Stimulated activated CD4-positive, alpha-beta T cell treated with anti-CD3 and anti-CD28 coated beads, Interleukin-15, amount 100 ng/mL, for 1 hour (primary cell): ENCODE data around the gene RTN4.
"Not testable (repeated sequence)": the region's sequence is repeated elsewhere in the genome, so short reads cannot be mapped to it uniquely, and the experiment has no call there.

Experiments used
- DNase-seq, 2 donors: peaks; one replicate each; pipeline ENCODE4 v3.0.0-alpha.2; 2020; ENCODE audit warnings: low read depth in 1 of 2, low spot score in 1 of 2

RTN4 gene, protein sequence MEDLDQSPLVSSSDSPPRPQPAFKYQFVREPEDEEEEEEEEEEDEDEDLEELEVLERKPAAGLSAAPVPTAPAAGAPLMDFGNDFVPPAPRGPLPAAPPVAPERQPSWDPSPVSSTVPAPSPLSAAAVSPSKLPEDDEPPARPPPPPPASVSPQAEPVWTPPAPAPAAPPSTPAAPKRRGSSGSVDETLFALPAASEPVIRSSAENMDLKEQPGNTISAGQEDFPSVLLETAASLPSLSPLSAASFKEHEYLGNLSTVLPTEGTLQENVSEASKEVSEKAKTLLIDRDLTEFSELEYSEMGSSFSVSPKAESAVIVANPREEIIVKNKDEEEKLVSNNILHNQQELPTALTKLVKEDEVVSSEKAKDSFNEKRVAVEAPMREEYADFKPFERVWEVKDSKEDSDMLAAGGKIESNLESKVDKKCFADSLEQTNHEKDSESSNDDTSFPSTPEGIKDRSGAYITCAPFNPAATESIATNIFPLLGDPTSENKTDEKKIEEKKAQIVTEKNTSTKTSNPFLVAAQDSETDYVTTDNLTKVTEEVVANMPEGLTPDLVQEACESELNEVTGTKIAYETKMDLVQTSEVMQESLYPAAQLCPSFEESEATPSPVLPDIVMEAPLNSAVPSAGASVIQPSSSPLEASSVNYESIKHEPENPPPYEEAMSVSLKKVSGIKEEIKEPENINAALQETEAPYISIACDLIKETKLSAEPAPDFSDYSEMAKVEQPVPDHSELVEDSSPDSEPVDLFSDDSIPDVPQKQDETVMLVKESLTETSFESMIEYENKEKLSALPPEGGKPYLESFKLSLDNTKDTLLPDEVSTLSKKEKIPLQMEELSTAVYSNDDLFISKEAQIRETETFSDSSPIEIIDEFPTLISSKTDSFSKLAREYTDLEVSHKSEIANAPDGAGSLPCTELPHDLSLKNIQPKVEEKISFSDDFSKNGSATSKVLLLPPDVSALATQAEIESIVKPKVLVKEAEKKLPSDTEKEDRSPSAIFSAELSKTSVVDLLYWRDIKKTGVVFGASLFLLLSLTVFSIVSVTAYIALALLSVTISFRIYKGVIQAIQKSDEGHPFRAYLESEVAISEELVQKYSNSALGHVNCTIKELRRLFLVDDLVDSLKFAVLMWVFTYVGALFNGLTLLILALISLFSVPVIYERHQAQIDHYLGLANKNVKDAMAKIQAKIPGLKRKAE

DNA sequence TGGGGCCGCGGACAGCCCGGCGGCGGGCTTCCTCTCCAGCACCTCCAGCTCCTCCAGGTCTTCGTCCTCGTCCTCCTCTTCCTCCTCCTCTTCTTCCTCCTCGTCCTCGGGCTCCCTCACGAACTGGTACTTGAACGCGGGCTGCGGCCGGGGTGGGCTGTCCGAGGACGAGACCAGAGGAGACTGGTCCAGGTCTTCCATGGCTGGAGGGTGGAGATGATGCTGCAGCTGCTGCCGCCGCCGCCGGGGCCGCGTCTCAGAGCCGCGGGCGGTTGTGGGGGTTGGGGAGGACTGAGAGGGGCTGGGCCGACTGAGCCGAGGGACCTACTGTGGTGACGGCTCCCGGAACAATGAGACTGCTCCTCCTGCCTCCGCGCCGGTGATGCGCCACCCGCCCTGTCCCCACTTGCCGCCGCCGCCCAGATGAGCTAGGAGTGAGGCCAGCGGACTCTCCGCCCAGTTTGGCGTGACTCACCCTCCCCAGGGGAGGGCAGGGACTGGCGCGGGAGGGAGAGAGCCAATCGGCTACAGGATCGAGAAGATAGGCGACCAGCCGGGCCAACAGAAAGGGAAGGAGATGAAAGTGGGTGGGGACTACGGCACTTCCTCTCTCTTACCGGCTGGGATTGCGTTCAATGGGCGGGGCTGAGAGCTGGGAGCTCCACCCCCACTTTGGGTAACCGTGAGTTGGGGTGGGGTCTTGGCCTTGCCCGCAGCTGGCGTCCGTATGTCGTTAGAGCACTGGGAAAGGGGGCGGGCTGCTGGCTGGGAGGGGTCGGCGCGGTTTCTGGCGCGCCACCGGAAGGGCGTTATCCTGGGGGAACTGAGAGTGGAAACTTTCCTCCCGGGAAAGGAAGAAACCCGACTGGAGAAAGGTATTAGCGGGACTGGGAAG is at the start of gene RTN4:
Gene RTN4, minus strand, starts transcription at position 352 of the 895 bp plus-strand sequence. Its CDS starts 151 bp downstream, at position 201.
- DNase-seq: peak; percentile 95 to 97

DNA sequence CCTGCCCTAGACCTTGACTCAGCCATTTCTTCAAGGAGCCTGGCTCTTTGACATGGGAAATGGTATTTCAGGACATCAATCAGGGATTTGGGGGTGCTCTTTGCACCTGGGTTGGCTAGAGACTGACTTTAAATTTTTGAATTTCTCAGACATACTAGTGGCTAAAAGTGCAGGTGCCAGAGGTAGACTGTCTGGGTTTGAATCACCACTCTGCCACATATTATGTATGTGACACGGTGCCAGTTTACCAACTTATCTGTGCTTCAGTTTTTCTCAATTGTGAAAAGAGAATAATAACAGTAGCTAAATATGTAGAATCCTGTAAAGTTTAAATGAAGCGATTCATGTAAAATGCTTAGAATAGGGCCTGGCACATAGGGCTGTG is 49.2 kb upstream of the RTN4 start:
- no peak for DNase-seq

DNA sequence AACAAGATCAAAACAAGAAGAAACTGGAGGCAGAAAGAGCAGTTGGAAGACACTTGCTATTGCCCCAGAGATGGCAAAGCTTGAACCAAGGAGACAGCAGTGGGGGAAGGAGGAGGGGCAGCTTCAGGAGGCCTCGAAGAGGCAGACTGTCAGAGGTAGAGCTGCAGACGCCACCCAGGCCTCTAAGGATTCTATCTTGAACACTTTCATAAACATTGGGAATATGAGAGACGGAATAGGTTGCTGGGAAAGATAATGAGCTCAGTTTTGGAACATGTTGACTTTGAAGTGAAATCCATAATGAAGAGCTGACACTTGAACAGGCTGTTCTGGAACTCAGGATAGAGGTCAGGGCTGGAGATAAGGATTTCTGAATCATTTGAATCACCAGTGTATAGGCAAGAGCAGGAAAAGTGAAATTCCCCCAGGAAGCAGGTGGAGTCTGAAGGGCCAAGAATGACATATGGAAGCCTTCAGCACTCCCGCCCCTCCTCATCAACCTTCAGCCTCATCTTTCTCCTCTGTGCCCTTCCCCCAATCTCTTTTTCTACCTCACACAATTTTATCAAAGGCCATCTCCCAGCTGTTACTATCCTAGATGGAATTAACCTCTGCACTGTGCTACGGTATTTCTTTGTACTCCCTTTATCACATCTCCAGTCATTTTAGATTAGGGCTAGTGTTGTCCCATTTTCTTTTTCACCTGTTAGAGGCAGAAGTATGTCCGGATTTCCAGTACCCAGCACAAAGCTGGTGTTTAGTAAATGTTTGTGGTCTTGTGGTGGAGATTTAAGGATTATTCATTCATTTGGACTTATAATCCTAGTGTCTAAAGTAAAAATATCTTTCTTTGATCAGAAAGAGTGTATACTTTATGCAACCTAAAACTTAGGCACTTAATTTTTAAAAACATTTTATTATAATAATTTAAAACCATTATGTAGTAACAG is 47.5 kb upstream of the RTN4 start:
- no peak for DNase-seq

DNA sequence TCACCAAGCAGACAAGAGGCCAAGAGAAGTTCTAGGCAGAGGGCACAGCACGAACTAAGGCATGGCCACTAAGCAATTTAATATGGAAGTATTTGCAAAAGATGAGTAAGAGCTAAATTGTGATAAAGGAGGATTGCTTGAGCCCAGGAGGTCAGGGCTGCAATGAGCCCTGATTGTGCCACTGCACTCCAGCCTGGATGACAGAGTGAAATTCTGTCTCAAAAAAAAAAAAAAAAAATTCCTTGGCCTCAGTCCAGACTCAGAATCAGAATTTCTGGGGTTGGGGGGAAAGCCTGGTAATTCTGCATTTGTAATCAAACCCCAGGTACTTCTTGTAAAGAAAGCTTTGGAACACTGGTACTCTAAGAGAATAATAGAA is 46.8 kb upstream of the RTN4 start:
- DNase-seq: no peak

DNA sequence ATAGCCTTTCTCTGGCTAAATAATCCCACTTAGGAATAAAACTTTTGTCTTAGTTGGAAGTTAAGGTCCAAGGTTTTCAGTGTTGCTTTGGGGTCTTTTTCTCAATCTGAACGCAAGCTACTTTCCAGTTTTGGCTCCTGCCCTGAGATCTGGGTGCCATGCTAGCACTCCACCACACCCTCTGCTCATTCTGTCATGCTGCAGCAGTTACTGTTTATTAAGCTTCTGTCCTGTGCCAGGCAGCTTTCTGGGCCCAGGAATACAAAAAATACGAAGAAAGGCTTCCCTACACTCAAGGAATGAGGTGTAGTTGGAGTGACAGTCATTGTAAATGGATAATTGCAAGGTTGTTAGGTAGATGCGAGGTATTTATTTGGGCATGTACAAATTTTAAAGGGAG is 46.3 kb upstream of the RTN4 start:
- DNase-seq: no peak

DNA sequence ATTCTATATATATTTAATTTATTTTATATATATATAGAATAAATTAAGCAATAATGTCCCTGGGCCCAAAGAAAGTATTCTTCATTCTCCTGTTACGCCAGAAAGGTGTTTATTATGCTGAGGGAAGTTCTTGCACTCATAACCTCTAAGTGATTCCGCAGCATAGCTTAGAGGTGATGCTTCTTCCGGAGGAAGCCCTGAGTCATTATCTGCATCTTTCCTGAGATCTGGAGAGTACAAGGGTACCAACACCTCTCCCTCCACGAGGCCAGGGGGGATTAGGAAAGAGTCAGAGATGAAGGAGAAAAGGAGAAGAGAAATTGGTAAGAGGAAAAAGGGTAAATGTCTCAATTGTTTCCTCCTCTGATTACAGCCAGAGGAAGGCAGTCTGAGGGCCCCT is 43.1 kb upstream of the RTN4 start:
- no peak for DNase-seq

DNA sequence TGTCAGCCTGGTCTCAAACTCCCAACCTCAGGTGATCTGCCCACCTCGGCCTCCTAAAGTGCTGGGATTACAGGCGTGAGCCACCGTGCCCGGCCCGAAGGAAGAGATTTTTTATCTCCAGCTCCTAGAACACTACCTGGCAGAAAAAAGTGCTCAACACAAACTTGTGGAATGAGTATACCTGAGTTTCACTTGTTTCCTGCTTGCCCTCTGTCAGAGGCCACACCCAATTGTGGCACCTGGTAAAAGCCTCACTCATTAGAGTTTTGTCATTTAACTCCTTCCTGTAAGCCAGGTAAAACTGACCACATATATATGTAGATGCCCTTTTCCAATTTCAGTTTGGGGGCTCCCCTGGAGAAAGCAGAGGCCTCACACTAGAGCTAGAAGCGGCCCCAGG is 42.2 kb upstream of the RTN4 start:
- no peak for DNase-seq

DNA sequence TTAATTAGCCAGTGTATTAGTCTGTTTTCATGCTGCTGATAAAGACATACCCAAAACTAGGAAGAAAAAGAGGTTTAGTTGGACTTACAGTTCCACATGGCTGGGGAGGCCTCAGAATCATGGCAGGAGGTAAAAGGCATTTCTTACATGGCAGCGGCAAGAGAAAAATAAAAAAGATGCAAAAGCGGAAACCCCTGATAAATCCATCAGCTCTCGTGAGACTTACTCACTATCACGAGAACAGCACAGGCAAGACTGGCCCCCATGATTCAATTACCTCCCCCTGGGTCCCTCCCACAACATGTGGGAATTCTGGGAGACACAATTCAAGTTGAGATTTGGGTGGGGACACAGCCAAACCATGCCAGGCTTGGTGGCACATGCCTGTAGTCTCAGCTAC is 41.4 kb upstream of the RTN4 start:
- not testable (repeated sequence) for DNase-seq

DNA sequence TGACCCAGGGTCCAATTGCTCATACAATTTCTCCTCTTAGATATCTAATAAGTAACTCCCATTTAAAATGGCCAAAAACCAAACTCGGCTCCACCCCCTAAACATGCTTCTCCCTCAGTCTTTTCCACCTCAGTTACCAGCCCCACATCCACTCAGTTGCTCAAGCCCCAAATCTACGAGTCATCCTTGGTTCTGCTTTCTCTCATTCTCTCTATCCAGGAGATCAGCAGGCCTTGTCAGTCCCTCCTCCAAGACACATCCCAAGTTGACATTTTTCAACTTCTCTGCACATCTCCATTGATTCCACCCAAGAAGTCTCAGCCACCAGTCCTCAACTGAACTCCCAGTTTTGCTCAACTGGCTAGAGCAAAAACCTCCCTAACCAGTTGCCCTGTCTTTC is 40.5 kb upstream of the RTN4 start:
- no peak for DNase-seq

DNA sequence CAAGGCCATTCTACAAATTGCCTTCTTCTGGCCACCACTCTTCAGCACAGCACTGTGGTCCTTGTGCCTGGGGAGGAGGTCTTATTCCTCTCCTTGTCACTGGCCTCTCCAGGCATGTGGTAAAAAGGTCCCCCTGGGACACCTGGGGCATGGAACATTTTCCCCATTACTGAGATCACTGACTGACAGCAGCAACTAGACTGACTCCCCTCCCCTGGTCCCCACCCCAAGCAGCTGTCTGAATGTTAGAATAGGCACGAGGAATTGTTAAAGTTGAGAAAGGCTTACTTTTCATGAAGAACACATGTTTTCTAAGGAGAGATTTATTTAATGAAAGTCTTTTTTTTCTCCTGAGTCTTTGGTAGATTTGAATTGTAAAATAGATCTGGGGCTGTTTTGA is 39.5 kb upstream of the RTN4 start:
- DNase-seq: no peak

DNA sequence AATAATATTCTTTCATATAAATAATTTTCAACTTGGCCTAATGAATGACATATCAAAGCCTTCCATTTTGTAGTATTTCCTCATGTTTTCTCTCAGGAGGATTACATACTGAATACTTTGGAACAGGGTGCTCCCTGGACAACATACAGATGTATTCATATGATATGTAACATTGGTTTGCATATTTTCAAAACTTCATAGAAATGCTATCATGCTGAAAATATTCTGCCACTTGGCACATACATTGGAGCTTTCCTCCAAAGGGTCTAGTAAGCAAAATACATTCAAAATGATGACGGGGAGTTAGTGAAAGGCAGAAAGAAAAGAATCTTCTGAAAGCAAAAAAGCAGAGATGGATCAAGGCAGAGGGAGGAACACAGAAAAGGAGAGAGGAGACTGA is 38.1 kb upstream of the RTN4 start:
- DNase-seq: no peak

DNA sequence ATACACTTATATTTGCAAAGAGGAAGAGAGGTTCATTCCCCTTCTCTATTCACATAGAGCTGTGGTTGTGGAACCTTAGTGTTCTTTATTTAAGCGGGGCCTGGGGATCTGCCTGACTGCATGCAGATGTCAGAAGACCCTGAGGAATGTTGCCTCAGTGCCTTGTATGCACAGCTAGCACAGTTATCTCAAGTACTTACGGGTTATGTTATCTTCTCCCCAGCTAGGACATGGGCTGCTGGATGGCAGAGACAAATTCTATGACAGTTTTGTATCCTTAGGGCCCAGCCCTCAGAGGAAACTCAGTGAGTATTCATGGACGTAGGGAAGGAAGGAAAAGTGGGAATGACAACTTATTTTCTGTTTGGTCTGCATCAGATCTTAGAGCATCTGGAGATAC is 37.7 kb upstream of the RTN4 start:
- no peak for DNase-seq

DNA sequence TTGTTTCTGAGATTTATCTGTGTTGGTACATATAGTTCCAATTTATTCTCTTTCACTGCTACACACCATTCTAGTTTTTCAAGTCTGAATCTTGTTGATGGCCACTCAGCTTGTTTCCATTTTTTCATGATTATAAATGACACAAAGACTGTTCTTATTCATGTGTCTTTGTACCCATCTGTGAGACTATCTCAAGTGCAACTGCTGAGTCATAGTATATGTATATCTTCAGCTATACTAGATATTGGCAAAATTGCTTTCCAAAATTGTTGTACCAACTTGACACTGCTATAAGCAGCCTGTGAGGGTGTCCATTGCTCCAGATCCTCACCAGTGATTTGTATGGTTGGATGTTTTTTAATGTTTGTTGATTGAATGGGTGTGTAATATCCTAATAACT is 37.2 kb upstream of the RTN4 start:
- DNase-seq: no peak

DNA sequence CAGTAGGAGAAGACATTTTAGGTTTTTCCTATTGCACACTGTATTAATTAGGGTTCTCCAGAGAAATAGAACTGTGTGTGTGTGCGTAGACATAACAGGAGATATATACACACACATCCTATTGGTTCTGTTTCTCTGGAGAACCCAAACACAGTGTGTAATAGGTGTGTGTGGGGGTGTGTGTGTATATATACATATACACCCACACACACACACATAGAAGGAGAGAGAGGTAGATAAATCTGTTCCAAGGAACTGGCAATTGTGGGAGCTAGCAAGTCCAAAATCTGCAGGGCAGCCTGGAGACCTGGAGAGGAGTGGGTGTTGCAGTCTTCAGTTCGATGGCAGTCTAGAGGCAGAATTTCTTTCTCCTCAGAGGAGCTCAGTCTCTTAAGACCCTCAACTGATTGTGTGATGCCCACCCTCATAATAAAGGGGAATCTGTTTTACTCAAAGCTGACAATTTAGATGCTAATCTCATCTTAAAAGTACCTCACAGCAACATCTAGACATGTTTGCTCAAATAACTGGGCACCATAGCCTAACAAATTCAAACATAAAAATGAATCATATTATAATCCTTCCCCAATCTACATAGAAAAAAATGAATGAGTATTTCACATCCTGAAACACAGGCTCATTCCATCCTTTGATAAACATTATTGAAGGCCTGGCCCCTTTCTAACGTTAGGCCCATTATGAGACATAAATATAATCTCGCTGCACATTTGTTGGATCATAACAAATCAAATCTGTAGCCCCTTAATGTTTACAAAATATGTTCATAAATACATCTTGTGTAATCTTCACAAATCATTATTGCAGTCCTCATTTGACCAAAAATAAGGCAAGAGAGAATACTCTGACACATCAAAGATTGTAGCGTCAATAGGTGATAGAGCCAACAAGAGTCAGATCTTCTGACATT is 35.1 kb upstream of the RTN4 start:
- DNase-seq: no peak

DNA sequence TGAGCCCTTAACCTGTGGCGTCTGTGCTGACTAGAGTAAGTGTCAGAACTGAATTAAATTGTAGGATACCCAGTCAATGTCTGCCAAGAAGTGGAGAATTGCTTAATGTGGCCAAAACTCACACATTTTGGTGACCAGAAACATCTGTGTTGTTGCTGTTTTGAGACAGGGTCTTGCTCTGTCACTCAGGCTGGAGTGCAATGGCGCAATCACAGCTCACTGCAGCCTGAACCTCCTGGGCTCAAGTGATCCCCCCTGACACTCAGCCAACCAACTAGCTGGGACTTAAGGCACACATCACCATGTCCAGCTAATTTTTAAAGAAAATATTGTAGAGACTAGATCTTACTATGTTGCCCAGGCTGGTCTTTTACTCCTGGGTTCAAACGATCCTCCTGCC is 34.4 kb upstream of the RTN4 start:
- no peak for DNase-seq

DNA sequence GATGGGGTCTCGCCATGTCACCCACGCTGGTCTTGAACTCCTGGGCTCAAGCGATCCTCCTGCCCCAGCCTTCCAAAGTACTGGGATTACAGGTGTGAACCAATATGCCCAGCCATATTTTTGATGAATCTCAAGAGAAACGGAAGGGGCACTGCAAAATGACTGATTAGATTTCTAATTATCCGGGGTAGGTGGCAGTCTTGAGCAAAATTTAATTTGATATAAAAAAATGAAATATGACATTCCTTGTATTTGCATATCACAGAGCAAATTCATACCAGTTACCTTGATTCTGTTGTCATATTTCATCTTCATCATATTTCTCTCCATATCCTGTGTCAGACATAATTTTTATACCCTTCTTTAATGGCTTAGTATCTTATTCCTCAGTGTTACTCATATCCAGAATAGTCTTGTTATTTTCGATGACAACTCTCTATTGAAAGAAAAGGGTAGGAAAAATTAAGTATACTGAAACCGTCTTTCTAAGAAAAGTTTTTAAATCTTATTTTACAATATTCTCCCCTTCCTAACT is 30.0 kb upstream of the RTN4 start:
- no peak for DNase-seq

DNA sequence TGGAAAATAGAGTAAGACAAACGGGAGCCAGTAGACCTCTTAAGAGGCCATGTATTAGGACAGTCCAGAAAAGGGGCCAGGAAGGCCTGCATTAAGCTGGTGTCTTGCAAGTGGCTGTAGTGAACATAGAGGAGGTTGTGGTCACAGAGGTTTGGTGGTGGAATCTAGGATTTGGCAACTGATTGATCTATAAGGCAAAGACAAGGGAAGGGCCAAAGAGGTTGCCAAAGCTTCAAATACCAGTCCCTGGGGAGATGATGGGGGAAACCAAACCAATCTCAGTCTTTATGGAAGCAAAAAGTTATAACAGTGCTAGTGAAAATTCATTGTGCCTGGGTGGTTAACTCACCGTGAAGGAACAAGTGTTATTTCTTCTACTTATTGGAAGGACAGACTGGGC is 28.7 kb upstream of the RTN4 start:
- no peak for DNase-seq

DNA sequence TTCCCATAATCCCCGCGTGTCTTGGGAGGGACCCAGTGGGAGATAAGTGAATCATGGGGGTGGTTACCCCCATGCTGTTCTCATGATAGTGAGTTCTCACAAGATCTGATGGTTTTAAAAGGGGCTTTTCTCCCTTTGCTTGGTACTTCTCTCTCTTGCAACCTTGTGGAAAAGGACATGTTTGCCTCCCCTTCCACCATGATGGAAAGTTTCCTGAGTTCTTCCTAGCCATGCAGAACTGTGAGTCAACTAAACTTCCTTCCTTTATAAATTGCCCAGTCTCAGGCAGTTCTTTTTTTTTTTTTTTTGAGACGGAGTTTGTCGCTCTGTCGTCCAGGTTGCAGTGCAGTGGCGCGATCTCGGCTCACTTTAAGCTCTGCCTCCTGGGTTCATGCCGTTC is 26.5 kb upstream of the RTN4 start:
- no peak for DNase-seq
